HL-60 (cell line): ENCODE results near the gene NDUFAF2.

Source experiments
- TF ChIP-seq, protein P1 (sequence below): IDR thresholded peaks from one replicate; pipeline ENCODE4 v1.5.1; 2011; ENCODE audit warnings: low read length, control low read depth, inconsistent platforms; ENCODE audit not compliant: insufficient read depth
- TF ChIP-seq, protein P2 (sequence below): IDR thresholded peaks from 2 replicates; pipeline ENCODE4 v1.6.1; 2012; ENCODE audit warnings: low read depth; ENCODE audit not compliant: insufficient replicate concordance

- TF ChIP-seq, protein P1, sequence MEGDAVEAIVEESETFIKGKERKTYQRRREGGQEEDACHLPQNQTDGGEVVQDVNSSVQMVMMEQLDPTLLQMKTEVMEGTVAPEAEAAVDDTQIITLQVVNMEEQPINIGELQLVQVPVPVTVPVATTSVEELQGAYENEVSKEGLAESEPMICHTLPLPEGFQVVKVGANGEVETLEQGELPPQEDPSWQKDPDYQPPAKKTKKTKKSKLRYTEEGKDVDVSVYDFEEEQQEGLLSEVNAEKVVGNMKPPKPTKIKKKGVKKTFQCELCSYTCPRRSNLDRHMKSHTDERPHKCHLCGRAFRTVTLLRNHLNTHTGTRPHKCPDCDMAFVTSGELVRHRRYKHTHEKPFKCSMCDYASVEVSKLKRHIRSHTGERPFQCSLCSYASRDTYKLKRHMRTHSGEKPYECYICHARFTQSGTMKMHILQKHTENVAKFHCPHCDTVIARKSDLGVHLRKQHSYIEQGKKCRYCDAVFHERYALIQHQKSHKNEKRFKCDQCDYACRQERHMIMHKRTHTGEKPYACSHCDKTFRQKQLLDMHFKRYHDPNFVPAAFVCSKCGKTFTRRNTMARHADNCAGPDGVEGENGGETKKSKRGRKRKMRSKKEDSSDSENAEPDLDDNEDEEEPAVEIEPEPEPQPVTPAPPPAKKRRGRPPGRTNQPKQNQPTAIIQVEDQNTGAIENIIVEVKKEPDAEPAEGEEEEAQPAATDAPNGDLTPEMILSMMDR = no peak
- TF ChIP-seq, protein P2, sequence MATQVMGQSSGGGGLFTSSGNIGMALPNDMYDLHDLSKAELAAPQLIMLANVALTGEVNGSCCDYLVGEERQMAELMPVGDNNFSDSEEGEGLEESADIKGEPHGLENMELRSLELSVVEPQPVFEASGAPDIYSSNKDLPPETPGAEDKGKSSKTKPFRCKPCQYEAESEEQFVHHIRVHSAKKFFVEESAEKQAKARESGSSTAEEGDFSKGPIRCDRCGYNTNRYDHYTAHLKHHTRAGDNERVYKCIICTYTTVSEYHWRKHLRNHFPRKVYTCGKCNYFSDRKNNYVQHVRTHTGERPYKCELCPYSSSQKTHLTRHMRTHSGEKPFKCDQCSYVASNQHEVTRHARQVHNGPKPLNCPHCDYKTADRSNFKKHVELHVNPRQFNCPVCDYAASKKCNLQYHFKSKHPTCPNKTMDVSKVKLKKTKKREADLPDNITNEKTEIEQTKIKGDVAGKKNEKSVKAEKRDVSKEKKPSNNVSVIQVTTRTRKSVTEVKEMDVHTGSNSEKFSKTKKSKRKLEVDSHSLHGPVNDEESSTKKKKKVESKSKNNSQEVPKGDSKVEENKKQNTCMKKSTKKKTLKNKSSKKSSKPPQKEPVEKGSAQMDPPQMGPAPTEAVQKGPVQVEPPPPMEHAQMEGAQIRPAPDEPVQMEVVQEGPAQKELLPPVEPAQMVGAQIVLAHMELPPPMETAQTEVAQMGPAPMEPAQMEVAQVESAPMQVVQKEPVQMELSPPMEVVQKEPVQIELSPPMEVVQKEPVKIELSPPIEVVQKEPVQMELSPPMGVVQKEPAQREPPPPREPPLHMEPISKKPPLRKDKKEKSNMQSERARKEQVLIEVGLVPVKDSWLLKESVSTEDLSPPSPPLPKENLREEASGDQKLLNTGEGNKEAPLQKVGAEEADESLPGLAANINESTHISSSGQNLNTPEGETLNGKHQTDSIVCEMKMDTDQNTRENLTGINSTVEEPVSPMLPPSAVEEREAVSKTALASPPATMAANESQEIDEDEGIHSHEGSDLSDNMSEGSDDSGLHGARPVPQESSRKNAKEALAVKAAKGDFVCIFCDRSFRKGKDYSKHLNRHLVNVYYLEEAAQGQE = no peak
These were observed 41.6 kb upstream of the NDUFAF2 start for GRCh38 chr5:60903356-60903755.
